ENCODE measurements around the gene TSPOAP1. TPM values are rescaled to one million over a fixed set of nuclear protein-coding genes. Genes with fewer than 3 reads are reported as not detected.
A peak's percentile ranks its signal among the peaks of the same experiment; 100 is the strongest.

The TSPOAP1 gene
- total and polyA plus RNA-seq, 2 of the 4 experiments (the other 2 are of a cell fraction) = 0.90 to 1.6 TPM

DNA sequence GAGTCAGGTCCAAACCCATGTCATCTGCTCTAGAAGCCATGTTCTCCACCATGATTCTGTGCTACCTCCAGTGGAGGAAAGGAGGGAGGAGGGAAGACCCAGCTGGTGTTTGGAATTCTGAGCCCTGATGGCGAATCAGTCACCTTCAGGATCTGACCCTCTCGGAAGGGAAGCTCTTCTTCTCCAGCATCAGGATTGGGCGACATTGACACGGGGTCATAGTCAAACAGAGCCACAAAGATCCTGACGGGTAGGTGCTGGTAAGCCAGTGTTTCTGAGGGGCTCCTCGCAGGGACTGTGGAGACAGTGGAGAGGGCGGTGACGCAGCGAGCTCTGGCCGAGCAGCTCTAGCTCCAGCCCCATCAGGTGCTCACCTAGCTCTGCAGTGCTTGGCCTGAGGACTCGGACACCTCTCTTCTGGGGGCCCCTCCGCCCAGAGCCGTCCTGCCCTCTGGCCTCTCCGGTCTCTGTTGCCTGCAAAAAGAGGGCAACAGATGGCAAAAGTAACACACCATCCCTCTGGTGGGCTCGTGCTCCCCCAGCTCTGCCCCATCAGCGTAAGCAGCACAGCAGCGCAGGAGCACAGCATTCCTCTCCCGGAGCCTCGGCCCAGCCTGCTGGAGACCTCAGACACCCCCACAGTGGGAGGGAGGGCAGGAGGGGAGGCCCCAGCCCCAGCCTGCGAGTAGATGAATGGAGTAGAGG lies 21.0 kb downstream of the TSPOAP1 start:
- no peaks in the 10 kb centered on the region; the same call in 1 of the 2 replicates for H4K20me1 ChIP-seq (ENCODE audit: insufficient read depth, low read length)
- TF ChIP-seq CEBPB (IDR thresholded peaks at IDR 0.05; ENCODE audit: low read depth, low read length) (no peak), MAZ (IDR thresholded peaks at IDR 0.05; ENCODE audit: borderline replicate concordance, low read depth, low read length) (no peak)
- H3K4me3 ChIP-seq (ENCODE audit: insufficient read depth, low read depth, low read length) = no peak overlapping the region
- no peaks in the 10 kb centered on the region for H3K4me1 ChIP-seq (ENCODE audit: control insufficient read depth, insufficient read depth, low read length)
- no peak overlapping the region for H3K27ac ChIP-seq (ENCODE audit: insufficient read depth, low read length)
- no TSS peak for BruUV-seq (replicated peaks)
- no peak overlapping the region for H2BK5ac ChIP-seq (ENCODE audit: low read depth, low read length, poor library complexity, severe bottlenecking)
- no peak overlapping the region for H3K56ac ChIP-seq (ENCODE audit: extremely low read depth, insufficient read depth, low read length)
- no peak overlapping the region for H3K4me2 ChIP-seq (ENCODE audit: low read depth, low read length)
- H2BK20ac ChIP-seq (ENCODE audit: low read depth, low read length) = no peak overlapping the region
- H4K5ac ChIP-seq (ENCODE audit: low read depth, low read length) = no peak overlapping the region
- peak overlapping the region; percentile 14 for H2AFZ ChIP-seq (replicated peaks; ENCODE audit: low read length, poor library complexity)
- DNase-seq = no peak
- no peaks in the 10 kb centered on the region for H3K36me3 ChIP-seq (ENCODE audit: control insufficient read depth, insufficient read depth, low read length)
- dilution Hi-C loops (cut with HindIII; ENCODE audit: low sequenced_read_pairs, unreplicated experiment) = no loop called here
- peaks cover 2% of the 10 kb centered on the region; the same call in 1 of the 2 replicates for H3K27me3 ChIP-seq (ENCODE audit: control insufficient read depth, insufficient read depth, low read length)
- H3K18ac ChIP-seq (ENCODE audit: low read depth, low read length) = no peak overlapping the region
- in situ Hi-C loops (cut with MboI; ENCODE audit: low sequenced_read_pairs) = no loop called here
- no peak overlapping the region for H4K8ac ChIP-seq (ENCODE audit: low read depth in 2 of 2, low read length in 2 of 2)
- no peaks in the 10 kb centered on the region for H3K9me3 ChIP-seq (ENCODE audit: control insufficient read depth, insufficient read depth, low read length)
- no peak overlapping the region for H2BK15ac ChIP-seq (ENCODE audit: low read depth, low read length)
- H3K14ac ChIP-seq (replicated peaks; ENCODE audit: low read depth, low read length) = no peak overlapping the region
- no peak overlapping the region for H2AK9ac ChIP-seq (replicated peaks; ENCODE audit: low read depth, low read length, poor library complexity)
- H3K4ac ChIP-seq (ENCODE audit: low read depth, low read length) = no peak overlapping the region
- no peak overlapping the region for H2BK120ac ChIP-seq (ENCODE audit: low read depth, low read length)
- H3K23ac ChIP-seq (ENCODE audit: low read depth, low read length) = no peak overlapping the region
- no peak overlapping the region for H4K91ac ChIP-seq (ENCODE audit: insufficient read depth, low read depth, low read length)
- ChIA-PET CTCF (no interaction called here), POLR2A (ENCODE audit: unreplicated experiment) (no interaction called here)
- ATAC-seq (ENCODE audit: low read depth) = no peak
- WGBS, 2 experiments (ENCODE audit: extremely low coverage in 2 of 2, insufficient read length in 1 of 2) = 70% methylated on average over 4 of the region's 20 CpGs; no CpG with 5 or more reads in 1 of the 2 experiments
- intact Hi-C loops (cut with micrococcal nuclease) = no loop called here
- H3K79me1 ChIP-seq (ENCODE audit: low read depth in 1 of 2, low read length in 2 of 2) = no peaks in the 10 kb centered on the region
- H2AK5ac ChIP-seq (ENCODE audit: low read depth, low read length) = no peak overlapping the region
- H3K9me1 ChIP-seq (ENCODE audit: insufficient read depth, low read length) = no peaks in the 10 kb centered on the region
- no peak overlapping the region for H3K9ac ChIP-seq (ENCODE audit: low read depth, low read length)

Measured in IMR-90 (cell line).